ENCODE measurements around the gene KCNQ1.

KCNQ1 gene

GRCh38 chr11:2885017-2885677 is 440.3 kb downstream of the KCNQ1 start:
- Histone ChIP-seq H3K4me3 (ENCODE audit: low read depth, low read length, poor library complexity, severe bottlenecking) (peak overlapping the region; percentile 25), H4K20me1 (ENCODE audit: insufficient read depth, low read length) (no peaks in the 10 kb centered on the region), H3K9me3 (ENCODE audit: low read length) (no peaks in the 10 kb centered on the region), H2AFZ (ENCODE audit: low read length) (no peak overlapping the region), H3K9ac (ENCODE audit: low read length) (no peak overlapping the region), H3K9me2 (ENCODE audit: low read depth, low read length) (no peaks in the 10 kb centered on the region), H3K4me2 (ENCODE audit: low read length) (no peak overlapping the region), H3K27me3 (ENCODE audit: insufficient read depth, low read length) (peaks cover 7% of the 10 kb centered on the region; the same call in 1 of the 2 replicates), H3K27ac (ENCODE audit: low read depth, low read length, poor library complexity, severe bottlenecking) (no peak overlapping the region), H3K79me2 (ENCODE audit: insufficient read depth, low read length) (no peaks in the 10 kb centered on the region), H3F3A (ENCODE audit: insufficient read depth, low read length) (no peaks in the 10 kb centered on the region), H3K36me3 (ENCODE audit: insufficient read depth, low read length) (no peaks in the 10 kb centered on the region), H3K4me1 (ENCODE audit: insufficient read depth, low read length, severe bottlenecking) (no peaks in the 10 kb centered on the region)
- no peak for TF ChIP-seq EZH2 (IDR thresholded peaks at IDR 0.05; ENCODE audit: borderline replicate concordance, low read length)
- no peak for TF ChIP-seq CTCF (IDR thresholded peaks at IDR 0.05; ENCODE audit: low read length)

GRCh38 chr11:2885678-2886081 is 440.9 kb downstream of the KCNQ1 start, which contains the start of gene CDKN1C:
CDKN1C (minus strand) TSS chr11:2885775; CDS start chr11:2885456, 319 bp downstream.
- Histone ChIP-seq H3K4me2 (ENCODE audit: low read length) (no peak within 1 kb of the TSS), H3K4me3 (ENCODE audit: low read depth, low read length, poor library complexity, severe bottlenecking) (peak within 1 kb of the TSS; percentile 25), H3K9ac (ENCODE audit: low read length) (no peak within 1 kb of the TSS), H3K4me1 (ENCODE audit: insufficient read depth, low read length, severe bottlenecking) (no peaks in the 10 kb centered on the region), H2AFZ (ENCODE audit: low read length) (no peak within 1 kb of the TSS), H3K79me2 (ENCODE audit: insufficient read depth, low read length) (no peaks in the 10 kb centered on the region), H3K27me3 (ENCODE audit: insufficient read depth, low read length) (peaks cover 7% of the 10 kb centered on the region; the same call in 1 of the 2 replicates), H3K27ac (ENCODE audit: low read depth, low read length, poor library complexity, severe bottlenecking) (no peak within 1 kb of the TSS), H4K20me1 (ENCODE audit: insufficient read depth, low read length) (no peaks in the 10 kb centered on the region), H3K36me3 (ENCODE audit: insufficient read depth, low read length) (no peaks in the 10 kb centered on the region), H3K9me2 (ENCODE audit: low read depth, low read length) (no peaks in the 10 kb centered on the region), H3F3A (ENCODE audit: insufficient read depth, low read length) (no peaks in the 10 kb centered on the region), H3K9me3 (ENCODE audit: low read length) (no peaks in the 10 kb centered on the region)
- TF ChIP-seq EZH2 (IDR thresholded peaks at IDR 0.05; ENCODE audit: borderline replicate concordance, low read length) (no peak), CTCF (IDR thresholded peaks at IDR 0.05; ENCODE audit: low read length) (no peak)

GRCh38 chr11:2886191-2886894 is 441.5 kb downstream of the KCNQ1 start:
- H3K79me2 ChIP-seq (ENCODE audit: insufficient read depth, low read length), result no peaks in the 10 kb centered on the region
- no peak overlapping the region for H3K9ac ChIP-seq (ENCODE audit: low read length)
- no peak overlapping the region for H3K4me3 ChIP-seq (ENCODE audit: low read depth, low read length, poor library complexity, severe bottlenecking)
- no peak overlapping the region for H3K27ac ChIP-seq (ENCODE audit: low read depth, low read length, poor library complexity, severe bottlenecking)
- no peaks in the 10 kb centered on the region for H3K36me3 ChIP-seq (ENCODE audit: insufficient read depth, low read length)
- no peaks in the 10 kb centered on the region for H3K9me3 ChIP-seq (ENCODE audit: low read length)
- H3K9me2 ChIP-seq (ENCODE audit: low read depth, low read length), result no peaks in the 10 kb centered on the region
- H4K20me1 ChIP-seq (ENCODE audit: insufficient read depth, low read length), result no peaks in the 10 kb centered on the region
- no peak for TF ChIP-seq EZH2 (IDR thresholded peaks at IDR 0.05; ENCODE audit: borderline replicate concordance, low read length)
- TF ChIP-seq CTCF (IDR thresholded peaks at IDR 0.05; ENCODE audit: low read length), result no peak
- peaks cover 7% of the 10 kb centered on the region; the same call in 1 of the 2 replicates for H3K27me3 ChIP-seq (ENCODE audit: insufficient read depth, low read length)
- no peaks in the 10 kb centered on the region for H3F3A ChIP-seq (ENCODE audit: insufficient read depth, low read length)
- H2AFZ ChIP-seq (ENCODE audit: low read length), result no peak overlapping the region
- H3K4me1 ChIP-seq (ENCODE audit: insufficient read depth, low read length, severe bottlenecking), result no peaks in the 10 kb centered on the region
- H3K4me2 ChIP-seq (ENCODE audit: low read length), result no peak overlapping the region
